ENCODE results near the gene RHBDF2.

Gene RHBDF2

DNA sequence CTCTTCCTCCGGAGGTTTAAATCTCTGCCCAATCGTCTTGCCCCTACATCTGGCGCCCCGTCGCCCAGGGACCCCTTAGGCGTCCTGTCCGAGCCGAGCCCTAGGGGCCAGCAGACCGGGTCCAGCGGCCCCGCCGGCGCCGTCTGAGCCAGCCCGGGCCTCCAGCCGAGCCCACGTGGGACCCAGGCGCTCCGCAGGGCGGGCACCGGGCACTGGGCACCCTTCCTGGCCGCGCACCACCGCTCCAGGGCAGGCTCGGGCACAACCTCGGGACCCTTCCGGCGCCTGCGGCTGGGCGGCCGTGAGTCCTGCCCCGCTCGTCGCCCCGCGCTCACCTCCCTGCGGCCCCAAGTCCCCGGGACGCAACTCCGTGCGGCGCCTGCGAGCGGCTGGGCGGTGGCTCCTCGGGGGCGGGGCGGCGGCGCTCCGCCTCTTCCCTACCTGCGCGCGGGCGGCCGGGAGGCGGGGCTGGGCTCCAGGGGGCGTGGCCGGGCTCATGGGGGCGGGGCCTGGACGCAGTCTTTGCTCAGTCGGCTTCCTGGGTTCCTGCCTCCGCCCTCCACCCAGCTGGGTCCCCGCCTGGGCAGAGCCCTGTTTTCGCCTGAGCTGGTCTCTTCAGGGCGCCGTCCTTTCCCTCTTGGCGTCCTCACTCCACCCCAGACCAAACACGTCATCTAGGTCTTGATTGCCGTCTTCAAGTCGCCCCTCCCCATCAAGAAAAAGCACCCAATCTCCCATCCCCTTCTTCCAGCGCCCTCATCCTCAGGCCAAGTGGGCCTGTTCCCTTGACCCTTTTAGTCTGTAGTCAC, at the start of gene RHBDF2:
Gene RHBDF2 (minus strand): TSS at position 406 of the 809 bp plus-strand sequence. CDS start 19,899 bp downstream, outside the sequence.
- peak; percentile 61 for DNase-seq

DNA sequence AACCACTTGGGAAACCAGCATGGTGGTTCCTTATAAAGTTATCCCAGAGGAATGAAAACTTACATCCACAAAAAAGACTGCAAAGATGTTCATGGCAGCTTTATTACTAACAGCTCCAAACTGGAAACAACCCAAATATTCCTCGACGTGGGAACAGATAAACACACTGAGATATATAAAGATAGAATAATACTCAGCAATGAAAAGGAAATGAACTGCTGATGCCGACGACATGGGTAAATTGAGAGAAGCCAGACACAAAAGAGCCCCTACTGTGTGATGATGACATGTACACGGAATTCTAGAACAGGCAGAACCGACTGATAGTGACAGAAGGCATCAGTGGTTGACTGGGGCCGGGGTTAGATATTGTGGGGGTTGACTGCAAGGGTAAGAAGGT, 48.3 kb upstream of the RHBDF2 start:
- no peak for DNase-seq

DNA sequence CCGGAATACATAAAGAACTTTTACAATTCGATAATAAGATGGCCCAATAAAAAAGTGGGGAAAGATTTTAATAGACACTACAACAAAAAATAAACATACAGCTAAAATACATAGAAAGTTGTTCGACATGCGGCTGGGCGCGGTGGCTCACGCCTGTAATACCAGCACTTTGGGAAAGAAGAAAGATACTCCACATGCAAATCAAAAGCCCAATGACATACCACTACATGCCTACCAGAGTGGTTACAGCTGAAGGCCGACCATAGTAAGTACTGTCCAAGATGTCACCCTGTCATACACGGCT, 47.9 kb upstream of the RHBDF2 start:
- DNase-seq: no peak

DNA sequence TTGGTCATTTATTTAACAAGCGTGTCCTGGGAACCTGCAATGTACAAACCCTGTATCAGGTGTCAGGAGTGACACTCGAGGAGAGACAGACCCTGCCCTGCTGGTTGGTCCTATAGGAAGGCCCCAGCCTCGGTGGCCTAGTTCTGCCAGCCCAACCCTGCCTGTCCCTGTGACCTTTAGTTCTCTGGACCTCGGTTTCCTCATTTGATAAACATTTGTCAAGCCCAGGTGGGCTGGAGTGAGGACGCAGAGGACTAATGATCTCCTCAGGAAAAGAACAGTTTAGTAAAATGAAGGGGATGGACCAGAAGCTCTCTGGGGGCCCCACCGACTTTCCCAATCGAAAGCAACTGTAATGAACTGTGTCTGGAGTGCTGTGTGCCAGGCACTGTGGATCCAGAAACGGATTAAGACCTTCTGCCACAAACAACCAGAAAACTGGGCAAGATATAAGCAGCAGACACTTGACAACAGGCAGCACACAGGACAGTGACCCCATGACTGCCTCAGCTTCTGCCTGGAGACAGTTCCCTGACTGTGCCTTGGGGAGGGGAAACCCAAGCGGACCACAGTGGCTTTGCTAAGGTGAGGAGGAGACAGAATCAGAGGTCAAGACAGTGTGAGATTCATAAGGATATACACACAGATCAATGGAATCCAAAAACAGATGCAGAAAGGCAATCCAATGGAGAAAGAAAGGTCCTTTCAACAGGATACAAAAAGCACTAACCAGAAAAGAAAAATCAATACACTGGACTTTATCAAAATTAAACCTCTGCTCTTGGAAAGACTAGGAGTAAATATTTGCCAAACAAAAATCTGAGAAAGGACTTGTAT, 47.4 kb upstream of the RHBDF2 start:
- no peak for DNase-seq

DNA sequence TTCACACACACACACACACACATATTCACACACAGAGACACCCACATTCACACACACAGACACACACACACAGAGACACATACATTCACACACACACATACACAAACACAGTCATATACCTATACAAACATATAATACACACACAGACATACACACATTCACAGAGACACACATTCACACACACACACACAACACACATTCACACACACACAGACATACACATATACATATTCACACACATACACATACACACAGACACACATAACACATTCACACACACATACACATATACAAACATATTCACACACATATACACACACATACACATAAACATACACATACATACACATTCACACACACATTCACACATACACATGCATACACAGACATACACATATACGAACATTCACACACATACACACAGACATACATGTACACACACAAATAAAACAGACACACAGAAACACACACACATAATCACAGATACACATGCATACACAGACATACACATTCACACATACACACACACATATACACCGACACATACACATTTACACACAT, 46.5 kb upstream of the RHBDF2 start:
- no peak for DNase-seq

DNA sequence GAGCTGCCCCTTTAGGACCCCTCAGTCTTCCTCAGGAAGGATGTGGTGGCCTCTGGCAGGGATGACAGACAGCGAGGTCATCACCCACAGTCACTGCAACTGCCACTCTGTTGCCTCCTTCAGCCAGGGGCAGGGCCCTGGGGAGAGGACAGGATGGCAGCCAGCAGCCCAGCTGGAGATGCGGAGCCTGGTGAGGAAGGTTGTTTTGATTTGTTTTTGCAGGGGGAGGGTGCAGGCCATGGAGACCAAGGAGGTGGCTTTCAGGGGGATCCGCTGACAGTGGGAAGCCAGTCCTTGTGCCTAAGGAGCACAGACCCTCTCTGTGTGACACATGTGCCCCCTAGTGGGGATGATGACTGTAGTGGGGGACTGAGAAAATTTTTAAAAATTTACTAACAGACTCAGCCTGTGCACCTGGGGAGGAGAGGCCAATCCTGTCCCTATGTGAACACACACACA, 46.0 kb upstream of the RHBDF2 start:
- DNase-seq: peak; percentile 67

DNA sequence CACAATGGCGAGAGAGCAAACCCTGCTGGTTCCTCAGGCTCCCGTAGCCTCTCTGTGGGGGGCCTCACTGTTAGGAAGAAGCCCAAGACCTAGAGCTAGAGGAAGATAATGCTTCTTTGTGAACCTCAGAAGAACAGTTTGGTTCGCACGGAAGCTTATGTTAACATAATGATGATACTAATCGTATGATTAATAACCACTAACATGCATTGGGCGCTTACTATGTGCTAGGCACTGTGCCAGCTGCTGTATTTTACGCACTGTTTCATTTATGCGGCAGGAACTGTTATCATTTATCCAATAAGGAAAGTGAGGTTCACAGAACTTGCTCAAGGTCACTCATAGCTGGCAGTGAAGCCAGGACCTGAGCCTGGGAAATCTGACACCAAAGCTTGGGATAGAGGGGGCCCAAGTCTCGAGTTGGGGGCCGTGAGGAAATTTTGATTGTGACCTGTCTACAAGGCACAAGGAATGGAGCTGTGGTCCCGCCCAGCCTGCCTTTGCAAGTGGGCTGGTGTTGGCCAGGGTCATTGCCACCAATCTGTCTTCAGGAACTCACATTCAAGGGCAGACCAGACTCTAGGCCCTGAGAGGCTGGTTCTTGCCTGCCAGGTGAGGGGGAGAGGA, 45.4 kb upstream of the RHBDF2 start:
- DNase-seq: peak; percentile 94

DNA sequence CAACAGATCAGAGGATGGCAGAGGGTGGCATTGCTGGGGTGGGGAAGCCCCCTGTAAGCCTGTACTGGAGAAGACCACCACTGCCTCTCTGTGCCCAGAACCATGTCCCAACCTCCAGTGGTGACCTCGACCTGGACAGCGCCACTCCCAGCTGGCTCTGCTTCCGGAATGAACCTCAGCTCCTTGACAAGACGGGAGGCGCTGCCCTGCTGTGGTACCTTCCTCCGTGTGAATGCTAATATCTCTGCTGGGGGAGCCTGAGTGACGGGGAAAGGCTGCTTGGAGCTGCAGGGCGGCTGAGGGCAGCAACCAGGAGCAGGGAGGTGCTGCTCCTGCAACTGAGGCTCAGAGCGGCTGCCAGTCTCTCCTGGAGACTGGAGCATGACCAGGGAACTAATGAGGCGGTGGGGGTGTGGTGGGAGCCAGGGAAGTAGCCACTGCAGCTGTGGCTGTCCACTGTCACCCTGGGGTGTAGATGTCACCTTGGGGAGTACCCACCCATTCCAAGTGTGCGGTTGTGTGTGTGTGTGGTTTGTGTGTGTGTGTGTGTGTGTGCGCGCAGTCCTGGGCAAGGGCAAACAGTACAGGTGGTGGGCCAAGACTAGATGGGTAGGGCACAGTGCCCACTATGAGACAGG, 44.8 kb upstream of the RHBDF2 start:
- DNase-seq: no peak

DNA sequence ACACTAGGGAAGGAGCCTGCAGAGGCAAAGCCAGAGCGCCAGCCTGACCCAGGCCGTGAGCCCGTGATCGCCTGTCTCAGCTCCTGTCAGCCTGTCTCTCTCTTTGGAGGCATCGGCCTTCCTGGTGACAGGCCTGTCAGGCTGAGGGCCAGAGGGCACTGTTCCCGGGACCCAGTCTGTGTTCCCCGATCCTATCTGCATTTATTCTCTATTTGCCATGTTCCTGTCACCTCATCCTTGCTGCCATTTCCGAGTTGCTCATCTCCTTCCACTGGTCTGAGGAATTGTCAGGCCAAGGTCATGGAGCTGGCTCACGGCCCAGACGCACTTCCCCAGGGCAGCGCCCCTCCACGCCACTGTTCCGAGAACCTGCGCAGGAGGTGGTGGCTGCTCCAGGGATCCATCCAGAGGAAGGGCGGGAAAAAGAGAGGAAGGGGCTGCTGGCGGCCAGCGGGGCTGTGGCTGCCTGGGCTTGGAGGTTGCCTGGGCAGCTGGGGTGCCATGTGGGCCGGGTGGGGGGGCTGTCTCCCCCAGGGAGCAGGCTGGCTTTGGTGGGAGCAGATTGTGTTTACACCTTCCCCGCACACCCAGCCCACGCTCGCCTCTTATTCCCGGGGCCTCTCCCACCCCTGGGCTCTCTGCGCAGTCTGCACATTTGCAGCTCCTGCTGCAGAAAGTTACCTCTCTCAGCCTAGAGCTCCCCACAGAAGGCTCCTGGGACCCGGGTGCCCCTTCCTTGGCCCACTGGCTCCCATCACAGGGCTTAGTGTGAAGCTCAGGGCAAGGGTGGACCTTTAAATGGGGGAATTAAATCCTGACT, 43.5 kb upstream of the RHBDF2 start:
- no peak for DNase-seq

DNA sequence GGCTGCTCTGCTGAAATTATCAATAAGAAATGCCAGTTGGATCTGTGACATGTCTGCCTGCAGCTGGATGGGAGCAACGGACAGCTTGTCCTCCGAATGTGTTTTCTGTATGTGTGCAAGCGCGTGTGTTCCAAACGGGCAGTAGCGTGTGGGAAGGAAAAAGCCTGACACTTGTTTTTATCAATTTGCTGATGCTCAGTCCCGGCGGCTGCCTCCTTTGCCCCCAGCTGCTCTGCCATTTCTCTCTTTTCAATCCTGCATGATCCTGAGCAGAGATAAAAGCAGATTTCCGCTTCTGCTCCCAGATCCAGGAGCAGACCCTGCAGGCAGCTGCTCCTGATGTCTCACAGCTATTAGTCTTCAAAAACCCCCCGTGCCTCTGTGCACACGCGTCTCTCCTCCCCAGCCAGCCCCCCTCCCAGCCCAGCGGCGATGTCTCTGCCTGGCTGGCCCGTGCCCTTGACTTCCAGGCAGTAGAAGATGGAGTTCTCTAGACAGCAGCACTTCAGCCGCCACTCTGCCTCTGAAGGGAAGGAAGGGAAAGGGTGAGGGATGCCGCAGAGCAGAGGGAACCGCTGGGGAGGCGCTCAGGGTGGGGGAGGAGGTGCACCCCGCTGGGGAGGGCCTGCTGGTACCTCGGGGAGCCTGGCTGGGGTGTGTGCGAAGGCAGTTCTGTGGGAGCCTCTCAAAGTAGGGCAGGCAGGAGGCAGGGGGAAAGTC, 42.8 kb upstream of the RHBDF2 start:
- DNase-seq: no peak

DNA sequence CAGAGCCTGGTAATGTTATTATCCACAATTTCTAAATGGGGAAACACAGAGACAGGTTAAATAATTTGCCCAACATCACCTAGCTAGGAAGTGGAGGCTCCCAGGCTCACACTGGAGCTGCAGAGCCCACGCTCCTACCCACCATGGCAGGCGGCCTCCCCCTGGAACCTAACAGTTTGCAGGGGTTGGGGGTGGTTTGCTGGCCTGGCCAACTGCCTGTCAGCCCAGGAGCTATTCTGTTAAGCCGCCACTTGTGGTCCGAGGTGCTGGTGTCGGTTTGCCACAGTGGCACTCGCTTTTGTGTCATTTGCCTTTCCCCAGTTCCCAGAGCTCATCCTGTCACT, 42.2 kb upstream of the RHBDF2 start:
- no peak for DNase-seq

DNA sequence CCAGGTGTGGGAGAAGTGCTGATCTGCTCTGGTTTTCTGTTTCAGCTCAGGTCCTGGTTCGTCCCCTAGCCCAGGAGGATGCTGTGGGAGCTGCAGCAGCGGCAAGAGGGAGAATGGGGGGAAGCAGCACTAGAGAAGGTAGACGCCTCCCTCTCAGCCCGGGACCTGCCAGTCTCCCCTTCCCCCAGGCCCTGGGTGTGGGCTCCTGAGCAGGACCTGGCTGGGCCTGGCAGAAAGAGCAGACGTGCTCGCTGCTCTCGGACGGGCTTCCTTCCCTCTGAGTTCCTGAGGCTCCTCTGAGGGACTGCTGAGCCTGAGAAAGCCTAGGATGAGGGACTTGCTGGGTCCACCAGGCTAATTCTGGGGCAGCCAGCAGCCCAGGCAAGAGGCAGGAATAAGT, 41.8 kb upstream of the RHBDF2 start:
- no peak for DNase-seq

DNA sequence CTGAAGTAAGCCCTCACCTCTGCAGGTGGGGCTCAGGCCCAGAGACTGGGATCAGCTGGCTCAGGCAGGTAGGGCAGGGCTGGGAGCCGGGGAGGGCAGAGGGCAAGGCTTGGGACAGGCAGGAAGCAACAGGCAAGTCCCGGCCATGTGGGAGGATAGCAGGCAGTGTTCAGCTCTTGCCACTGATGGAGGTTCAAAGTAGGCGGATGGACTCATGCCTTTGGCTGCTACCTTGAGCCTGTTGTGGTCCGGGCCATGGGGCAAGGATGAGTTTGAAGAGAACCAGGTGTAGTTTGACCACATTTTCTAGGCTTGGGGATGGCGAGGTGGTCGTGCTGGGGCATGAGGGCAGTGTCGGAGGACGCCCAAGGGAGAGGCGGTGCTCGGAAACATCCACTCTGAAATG, 41.3 kb upstream of the RHBDF2 start:
- no peak for DNase-seq

DNA sequence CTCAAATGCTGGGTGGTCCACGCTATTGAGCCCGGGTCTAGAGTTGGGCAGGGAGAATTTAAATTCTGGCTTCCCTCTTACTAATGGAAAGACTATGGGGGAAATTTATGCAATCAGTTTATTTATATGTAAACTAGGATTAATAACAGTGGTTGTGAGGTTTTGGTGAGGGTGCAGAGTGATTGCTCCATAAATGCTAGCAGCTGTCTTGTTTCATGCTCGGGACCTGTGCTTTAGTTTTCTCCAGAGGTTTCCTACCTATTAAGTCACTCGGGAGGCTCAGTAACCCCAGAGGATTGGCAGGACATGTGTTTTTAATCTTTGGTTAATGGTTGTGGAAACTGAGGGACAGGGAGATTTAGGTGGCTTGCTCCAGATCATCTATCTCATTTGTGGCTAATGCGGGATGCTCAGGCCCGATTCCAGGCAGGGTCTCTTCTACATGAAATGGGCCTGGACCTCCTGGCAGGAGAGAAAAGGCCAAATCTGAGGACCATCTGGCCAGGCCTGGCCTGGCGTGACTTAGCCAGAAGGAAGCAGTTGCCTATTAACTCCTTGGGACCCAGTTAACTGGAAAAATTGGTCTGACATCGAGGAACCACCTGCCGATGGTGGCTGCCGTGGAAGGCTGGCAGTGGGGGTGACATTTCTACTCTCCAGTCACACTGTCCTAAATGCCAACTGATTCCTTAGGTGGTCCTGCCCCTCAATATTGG, 40.7 kb upstream of the RHBDF2 start:
- DNase-seq: no peak

DNA sequence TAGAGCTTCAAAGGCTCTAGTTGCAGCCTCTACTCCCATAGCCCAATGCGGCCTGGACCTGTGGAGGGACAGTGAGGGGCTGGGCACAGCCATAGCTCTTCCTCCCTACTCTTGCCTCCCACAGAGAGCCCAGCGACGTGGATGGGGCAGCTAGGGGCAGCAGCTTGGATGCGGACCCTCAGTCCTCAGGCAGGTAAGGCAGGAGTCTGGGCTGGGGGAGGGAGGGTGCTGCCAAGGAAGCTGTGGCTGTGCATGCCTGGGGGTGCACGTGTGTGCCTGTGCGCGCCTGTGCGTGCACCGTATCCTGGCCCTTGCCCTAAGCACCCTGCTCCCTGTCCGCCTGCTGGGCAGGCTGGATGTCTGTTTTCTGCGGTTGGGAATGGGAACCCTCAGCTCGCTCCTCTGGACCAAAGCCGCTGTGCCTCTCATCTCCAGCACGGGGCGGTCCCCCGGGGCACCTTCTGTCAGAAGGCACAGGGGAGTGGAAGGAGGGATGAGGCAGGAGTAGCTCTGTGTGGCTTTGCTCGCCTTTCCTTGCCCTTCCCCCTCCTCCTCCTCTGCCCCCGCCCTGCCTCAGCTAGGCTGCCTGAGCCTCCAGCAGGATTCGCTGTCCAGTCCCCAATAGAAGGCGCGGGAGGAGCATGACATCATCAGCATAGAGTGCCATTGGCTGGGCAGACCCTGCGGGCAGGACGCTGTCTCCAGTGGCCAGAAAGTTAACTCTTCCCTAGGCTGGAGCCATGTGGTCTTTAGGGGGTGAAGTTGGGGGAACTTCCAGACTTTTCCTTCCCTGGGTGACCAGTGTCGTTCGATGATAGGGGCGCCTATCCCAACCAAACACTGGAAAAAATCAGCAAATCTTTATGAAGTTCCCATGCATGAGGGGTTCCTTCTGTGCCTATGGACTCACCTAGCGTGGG, 39.4 kb upstream of the RHBDF2 start:
- DNase-seq: peak; percentile 96

DNA sequence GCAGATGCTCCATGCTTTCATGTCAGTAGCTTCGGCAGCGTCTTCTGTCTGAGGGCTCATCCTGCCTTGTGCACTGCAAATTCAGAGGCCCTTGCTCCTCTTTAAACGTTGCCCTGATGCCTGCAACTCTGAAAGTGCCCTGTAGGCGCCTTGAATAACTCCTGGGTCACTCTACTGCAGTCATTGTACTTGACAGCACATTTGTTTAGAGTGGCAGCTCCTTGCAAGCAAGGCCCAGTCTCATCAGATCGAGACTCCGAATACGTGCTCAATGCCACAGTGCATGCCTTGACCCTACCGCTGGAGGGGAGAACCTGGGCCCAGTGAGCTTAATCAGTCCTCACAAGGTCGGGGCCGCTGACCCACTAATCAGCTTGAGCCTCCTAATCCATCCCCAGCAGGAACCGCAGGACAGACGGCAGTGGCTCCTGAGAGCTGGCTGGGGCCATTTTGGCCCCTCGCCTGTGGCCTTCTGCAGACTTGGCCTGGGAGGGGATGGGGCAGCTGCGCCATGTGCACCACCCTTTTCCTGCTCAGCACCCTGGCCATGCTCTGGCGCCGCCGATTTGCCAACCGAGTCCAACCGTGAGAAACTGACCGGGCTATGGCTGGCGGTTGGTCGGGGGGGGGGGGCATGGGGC, 38.5 kb upstream of the RHBDF2 start, which contains the start of gene PRCD:
Gene PRCD (plus strand): TSS at position 414 of the 641 bp plus-strand sequence. CDS start 98 bp downstream, at position 512.
- no peak for DNase-seq

DNA sequence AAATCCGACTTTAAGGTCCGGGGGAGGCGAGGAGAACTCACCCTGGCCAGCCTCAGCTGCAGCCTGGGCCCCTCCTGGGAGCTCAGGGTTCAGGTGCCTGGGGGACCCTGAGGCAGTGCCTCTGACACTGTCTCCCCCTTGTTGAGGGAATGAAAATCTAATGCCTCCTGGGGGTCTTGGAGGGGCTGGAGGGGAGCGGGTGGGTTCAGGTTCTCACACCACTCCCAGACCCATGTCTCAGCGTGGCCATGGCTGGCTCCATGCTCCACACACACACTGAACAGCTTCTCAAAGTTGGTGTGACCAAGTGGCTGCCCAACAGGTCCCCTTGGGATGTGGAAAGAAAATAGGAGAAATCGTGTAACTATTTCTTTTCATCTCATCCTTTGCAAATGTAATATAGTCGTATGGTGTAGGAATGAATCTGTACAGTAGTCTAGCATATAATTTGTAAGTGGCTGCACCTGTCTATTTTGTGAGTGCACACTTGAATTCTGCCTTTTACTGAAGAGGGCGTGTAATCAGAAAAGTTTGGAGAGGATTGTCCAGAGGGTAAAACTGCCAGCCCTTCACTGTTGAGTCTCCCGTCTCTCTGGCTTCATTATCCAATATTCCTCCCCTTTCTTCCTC, 37.8 kb upstream of the RHBDF2 start:
- DNase-seq: no peak

DNA sequence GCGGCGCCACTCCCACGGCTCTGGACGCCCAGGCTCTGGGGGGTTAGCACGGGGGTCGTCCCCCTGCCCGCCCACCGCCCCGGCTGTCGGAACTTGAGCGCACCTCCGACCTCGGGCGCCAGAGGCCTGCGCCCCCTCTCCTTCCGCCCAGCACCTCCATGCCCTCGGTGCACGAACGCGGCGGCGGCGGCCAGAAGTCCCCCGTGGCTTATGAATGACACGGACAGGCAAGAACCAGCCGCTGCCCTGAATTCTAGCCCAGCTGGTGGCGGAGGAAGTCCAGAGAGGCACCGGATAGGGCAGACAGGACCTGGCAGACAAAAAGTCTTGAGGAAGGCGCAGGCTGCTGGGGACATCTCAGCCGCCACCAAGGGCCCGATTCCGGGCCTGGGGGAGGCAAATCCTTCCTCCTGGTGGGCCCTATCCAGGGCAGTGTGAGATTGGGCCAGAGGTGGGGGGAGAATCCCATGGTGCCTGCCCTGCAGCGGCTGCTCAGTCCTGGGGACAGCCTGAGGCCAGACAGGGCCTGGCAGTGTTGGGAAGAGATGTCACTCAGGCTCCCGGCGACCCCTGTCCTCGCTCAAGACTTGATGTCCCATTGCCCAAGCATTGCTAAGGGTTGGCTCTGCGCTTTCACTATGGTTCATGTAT, 37.2 kb upstream of the RHBDF2 start:
- DNase-seq: no peak

Measured in fibroblast of upper back skin (primary cell).